Uterus (tissue), 2 donors: ENCODE results near the gene NOL4L.

Experiments used
- POLR2A ChIP-seq, 2 donors: fragments of 450-650 bp; IDR thresholded peaks; one replicate each; pipeline ENCODE4 v1.6.1; 2016; ENCODE audit warnings: antibody characterized with exemption in 2 of 2, mild to moderate bottlenecking in 1 of 2, moderate library complexity in 1 of 2
- TF ChIP-seq, protein P1 (sequence below), 4 experiments: fragments of 200-600 bp in 2 of 4; fragments of 450-650 bp in 2 of 4; sonication (generic) in 2 of 4; IDR thresholded peaks; one replicate each; pipeline ENCODE4 v1.5.1; 2016 to 2019; ENCODE audit warnings: antibody characterized with exemption in 4 of 4, mild to moderate bottlenecking in 2 of 4, moderate library complexity in 1 of 4

- TF ChIP-seq, protein P1, sequence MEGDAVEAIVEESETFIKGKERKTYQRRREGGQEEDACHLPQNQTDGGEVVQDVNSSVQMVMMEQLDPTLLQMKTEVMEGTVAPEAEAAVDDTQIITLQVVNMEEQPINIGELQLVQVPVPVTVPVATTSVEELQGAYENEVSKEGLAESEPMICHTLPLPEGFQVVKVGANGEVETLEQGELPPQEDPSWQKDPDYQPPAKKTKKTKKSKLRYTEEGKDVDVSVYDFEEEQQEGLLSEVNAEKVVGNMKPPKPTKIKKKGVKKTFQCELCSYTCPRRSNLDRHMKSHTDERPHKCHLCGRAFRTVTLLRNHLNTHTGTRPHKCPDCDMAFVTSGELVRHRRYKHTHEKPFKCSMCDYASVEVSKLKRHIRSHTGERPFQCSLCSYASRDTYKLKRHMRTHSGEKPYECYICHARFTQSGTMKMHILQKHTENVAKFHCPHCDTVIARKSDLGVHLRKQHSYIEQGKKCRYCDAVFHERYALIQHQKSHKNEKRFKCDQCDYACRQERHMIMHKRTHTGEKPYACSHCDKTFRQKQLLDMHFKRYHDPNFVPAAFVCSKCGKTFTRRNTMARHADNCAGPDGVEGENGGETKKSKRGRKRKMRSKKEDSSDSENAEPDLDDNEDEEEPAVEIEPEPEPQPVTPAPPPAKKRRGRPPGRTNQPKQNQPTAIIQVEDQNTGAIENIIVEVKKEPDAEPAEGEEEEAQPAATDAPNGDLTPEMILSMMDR (IDR thresholded peaks at IDR 0.05) = no peak
- no peak for TF ChIP-seq POLR2A (IDR thresholded peaks at IDR 0.05)
Measured at GRCh38 chr20:32527052-32527446, 58.1 kb downstream of the NOL4L start.
